ENCODE measurements around the gene ZBP1. TPM values are rescaled to one million over a fixed set of nuclear protein-coding genes. Genes with fewer than 3 reads are reported as not detected.
A peak's percentile ranks its signal among the peaks of the same experiment; 100 is the strongest.

ZBP1 gene
- total RNA-seq, 6 donors from 2014 or later, result 3.2 to 9.4 (median 4.8) TPM

DNA sequence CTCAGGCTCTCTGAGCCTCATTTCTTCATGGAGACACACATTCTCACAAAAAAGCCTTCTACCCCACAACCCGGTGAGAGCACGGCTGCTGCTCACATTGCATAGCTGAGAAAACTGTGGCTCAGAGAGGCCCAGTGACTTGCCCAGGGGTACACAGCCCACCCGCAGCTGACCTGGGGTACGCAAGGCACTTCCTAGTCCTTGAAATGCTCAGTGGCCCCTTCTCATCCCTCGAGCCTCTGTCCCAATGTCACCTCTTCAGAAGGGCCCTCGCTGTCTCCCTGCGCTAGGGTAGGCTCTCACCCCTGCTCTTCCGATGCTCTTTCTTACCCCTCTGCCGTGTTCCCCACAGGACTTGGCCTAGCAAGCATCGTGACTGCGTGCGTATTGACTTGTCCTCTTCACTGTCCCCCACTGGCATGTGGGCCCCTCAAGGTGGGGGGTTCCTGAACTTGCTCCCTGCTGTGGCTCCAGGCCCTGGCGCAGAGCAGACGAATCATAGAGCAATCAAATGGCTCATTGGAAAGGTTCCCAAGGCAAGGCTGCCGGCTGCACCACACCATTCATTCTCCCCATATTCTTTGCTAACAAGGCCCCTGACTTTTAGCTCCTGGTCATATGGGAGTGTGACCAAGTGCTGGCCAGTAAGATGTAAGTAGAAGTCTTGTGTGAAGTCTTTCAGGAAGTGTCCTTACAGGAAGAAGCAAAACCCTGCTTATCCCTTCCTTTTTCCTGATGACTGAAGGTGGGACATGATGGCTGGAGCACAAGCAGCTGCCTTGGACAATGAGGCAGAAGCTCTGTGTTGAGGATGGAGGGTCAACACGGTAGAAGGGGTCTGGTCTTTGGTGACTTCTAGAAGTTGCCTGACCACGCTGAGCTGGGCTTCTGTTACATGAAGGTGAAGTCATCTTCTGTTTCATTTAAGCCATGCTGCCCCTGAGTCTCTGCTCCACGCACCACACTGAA is 36.7 kb downstream of the ZBP1 start:
- no peak for TF ChIP-seq EP300 (IDR thresholded peaks at IDR 0.05)
- TF ChIP-seq, protein P1, sequence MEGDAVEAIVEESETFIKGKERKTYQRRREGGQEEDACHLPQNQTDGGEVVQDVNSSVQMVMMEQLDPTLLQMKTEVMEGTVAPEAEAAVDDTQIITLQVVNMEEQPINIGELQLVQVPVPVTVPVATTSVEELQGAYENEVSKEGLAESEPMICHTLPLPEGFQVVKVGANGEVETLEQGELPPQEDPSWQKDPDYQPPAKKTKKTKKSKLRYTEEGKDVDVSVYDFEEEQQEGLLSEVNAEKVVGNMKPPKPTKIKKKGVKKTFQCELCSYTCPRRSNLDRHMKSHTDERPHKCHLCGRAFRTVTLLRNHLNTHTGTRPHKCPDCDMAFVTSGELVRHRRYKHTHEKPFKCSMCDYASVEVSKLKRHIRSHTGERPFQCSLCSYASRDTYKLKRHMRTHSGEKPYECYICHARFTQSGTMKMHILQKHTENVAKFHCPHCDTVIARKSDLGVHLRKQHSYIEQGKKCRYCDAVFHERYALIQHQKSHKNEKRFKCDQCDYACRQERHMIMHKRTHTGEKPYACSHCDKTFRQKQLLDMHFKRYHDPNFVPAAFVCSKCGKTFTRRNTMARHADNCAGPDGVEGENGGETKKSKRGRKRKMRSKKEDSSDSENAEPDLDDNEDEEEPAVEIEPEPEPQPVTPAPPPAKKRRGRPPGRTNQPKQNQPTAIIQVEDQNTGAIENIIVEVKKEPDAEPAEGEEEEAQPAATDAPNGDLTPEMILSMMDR (IDR thresholded peaks at IDR 0.05), result peak in 1 of 6 experiments; percentile 2
- H3K4me1 ChIP-seq, result peaks cover 19 to 26% (median 22%) of the 10 kb centered on the region in 4 donors
- ATAC-seq (ENCODE audit: low FRiP score in 2 of 2) (no peak), DNase-seq (no peak)
- 84 to 89% methylated on average over 15 to 18 of the region's 18 CpGs for WGBS, 2 donors
- H3K36me3 ChIP-seq, result no peaks in the 10 kb centered on the region
- peaks cover 0 to 7% (median 0%) of the 10 kb centered on the region in 4 donors for H3K9me3 ChIP-seq
- H3K27me3 ChIP-seq, result peaks cover 0 to 3% (median 1%) of the 10 kb centered on the region in 4 donors
- H3K27ac ChIP-seq, result peak overlapping the region in 3 of 4 donors; percentile 24 to 52 (median 32)
- H3K4me3 ChIP-seq, result no peak overlapping the region

DNA sequence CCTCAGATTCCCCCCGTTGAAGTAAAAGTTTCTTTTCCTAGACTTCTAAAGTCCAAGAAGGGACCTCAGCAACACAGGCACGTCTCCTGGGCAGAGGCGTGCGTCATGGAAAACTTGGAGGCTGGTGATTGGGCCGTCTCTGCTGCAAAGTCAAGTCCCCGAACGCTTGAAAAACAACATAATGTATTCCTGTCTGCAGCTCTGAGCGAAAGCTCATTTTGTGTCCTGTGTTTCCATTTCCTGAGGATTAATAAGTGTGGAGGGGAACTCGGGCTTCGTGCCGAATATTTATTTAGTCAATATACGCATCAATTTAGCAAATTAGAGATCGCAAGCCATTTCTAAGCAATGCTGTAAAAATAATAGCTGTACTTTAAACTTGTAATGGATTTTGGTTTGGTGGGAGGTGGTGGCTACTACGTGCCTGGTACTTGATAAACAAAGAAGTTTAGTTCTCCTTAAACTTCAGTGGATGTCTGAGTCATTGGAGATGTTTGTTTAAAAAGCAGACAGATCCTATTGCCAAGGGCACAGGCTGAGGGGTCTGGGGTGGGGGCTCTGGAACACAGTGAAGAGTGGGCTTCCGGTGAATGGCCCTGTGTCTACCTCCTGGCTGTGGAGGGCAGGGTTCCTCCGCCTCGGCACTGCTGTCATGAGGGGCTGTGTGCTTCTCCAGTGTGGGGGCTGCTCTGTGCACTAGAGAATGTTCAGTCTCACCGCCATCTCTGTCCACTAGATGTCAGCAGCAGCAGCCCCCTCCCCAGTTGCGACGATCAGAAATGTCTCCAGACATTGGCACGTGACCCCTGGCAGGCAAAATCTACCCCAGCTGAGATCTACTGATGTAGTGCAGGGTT is 37.6 kb downstream of the ZBP1 start:
- ATAC-seq (ENCODE audit: low FRiP score in 2 of 2), result peak in 1 of 2 donors; percentile 32
- TF ChIP-seq EP300 (IDR thresholded peaks at IDR 0.05) (no peak), POLR2AphosphoS5 (IDR thresholded peaks at IDR 0.05) (no peak), POLR2A (IDR thresholded peaks at IDR 0.05) (no peak)
- TF ChIP-seq, protein P1 (IDR thresholded peaks at IDR 0.05), result peak in 4 of 6 experiments; percentile 15 to 24 (median 18)
- 25 to 27% methylated on average over 16 to 21 of the region's 21 CpGs for WGBS, 2 donors
- Histone ChIP-seq H3K27ac (peak overlapping the region; percentile 24 to 53 (median 51)), H3K36me3 (no peaks in the 10 kb centered on the region), H3K4me3 (peak overlapping the region in 1 of 4 donors; percentile 10), H3K9me3 (peaks cover 0 to 4% (median 0%) of the 10 kb centered on the region in 4 donors), H3K4me1 (peaks cover 19 to 26% (median 22%) of the 10 kb centered on the region in 4 donors), H3K27me3 (peaks cover 0 to 3% (median 1%) of the 10 kb centered on the region in 4 donors)
- DNase-seq, result no peak

DNA sequence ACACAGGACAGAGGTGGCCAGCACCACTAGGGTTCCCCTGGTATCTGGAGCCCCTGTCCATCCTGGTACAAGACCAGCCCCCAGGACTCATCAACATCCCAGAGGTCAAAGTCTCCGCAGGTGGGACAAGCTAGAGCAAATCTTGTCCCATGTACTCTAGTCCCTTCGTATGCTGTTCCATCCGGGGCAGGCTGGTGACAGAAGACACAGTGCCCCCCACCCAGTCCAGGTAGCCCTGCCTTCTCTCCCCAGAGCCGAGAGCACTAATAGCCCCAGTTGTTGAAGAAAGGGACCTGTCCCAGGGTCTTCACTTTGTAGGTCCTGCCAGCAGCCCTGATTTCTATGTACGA is 38.2 kb downstream of the ZBP1 start:
- H3K4me1 ChIP-seq, result peaks cover 19 to 26% (median 22%) of the 10 kb centered on the region in 4 donors

DNA sequence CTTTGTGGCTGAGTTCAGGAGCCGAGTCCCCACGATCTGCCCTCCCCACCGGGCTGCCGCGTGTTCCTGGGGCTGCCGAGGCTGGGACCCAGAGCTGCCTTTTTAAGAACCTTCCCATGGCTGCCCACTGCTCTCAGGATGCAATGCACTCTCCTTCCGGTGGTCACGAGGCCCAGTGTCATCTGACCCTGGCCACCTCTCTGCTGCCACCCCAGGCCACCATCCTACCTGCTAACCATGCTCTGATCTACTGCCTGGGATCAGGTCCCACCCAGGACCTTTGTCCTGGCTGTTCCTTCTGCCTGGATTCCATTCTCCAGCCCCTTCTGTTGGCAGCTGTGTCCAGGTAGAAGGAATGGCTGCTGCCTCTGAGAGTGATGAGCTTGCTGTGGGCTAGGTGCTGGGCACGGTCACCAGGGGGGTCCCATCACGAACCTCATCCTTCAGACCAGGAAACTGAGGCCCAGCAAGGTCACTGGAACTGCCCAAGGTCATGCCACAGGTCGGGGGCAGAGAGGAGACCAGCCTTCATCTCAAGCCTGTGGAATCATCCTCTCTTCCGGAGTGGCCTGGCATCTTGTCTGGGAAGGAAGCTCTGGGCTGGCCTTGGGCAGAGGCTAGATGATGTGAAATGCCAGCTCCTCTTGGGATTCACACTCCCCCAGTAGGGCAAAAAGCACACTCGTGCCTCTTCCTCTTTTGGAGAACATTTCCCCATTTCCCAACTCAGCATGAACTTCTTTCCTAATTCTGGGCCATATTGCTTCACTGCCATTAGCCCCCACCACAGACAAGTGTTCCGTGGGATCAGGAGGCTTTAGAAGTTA is 38.8 kb downstream of the ZBP1 start:
- Histone ChIP-seq H3K9me3 (no peaks in the 10 kb centered on the region), H3K27ac (peak overlapping the region; percentile 24 to 53 (median 49)), H3K4me1 (peaks cover 19 to 26% (median 22%) of the 10 kb centered on the region in 4 donors), H3K36me3 (no peaks in the 10 kb centered on the region), H3K27me3 (peaks cover 0 to 3% (median 1%) of the 10 kb centered on the region in 4 donors), H3K4me3 (no peak overlapping the region)
- WGBS, 2 donors, result 68 to 87% methylated on average over 10 to 14 of the region's 14 CpGs
- ATAC-seq (ENCODE audit: low FRiP score in 2 of 2) (peak in 1 of 2 donors; percentile 55), DNase-seq (peak in 1 of 2 donors; percentile 38)
- TF ChIP-seq EP300 (IDR thresholded peaks at IDR 0.05) (no peak), POLR2AphosphoS5 (IDR thresholded peaks at IDR 0.05) (no peak), POLR2A (IDR thresholded peaks at IDR 0.05) (no peak)
- TF ChIP-seq, protein P1 (IDR thresholded peaks at IDR 0.05), result no peak

More for the DNA sequence above, 38.2 kb downstream of the ZBP1 start:
- H3K36me3 ChIP-seq, result no peaks in the 10 kb centered on the region
- DNase-seq, result no peak
- ATAC-seq (ENCODE audit: low FRiP score in 2 of 2), result no peak
- H3K27ac ChIP-seq, result peak overlapping the region; percentile 24 to 53 (median 49)
- no peak overlapping the region for H3K4me3 ChIP-seq
- H3K27me3 ChIP-seq, result peaks cover 0 to 3% (median 1%) of the 10 kb centered on the region in 4 donors
- TF ChIP-seq, protein P1 (IDR thresholded peaks at IDR 0.05), result no peak
- 80% methylated on average over 2 to 5 of the region's 5 CpGs for WGBS, 2 donors
- no peaks in the 10 kb centered on the region for H3K9me3 ChIP-seq

All from upper lobe of left lung (tissue), 6 donors.